Measurements from ENCODE around the gene ARHGEF2. TPM values are rescaled to one million over a fixed set of nuclear protein-coding genes. Genes with fewer than 3 reads are reported as not detected.

Gene ARHGEF2
- total RNA-seq, 2 experiments from 2014 or later = 165 to 174 TPM

- Mint-ChIP-seq H3K36me3 (peaks cover 30% of the 10 kb centered on the region), H3K9me3 (no peaks in the 10 kb centered on the region), H3K4me1 (ENCODE audit: low read depth) (peaks cover 4% of the 10 kb centered on the region), H3K27ac (peak overlapping the region; percentile 10), H3K27me3 (no peaks in the 10 kb centered on the region), H3K4me3 (no peak overlapping the region)
- no peak for DNase-seq
- ChIA-PET CTCF (interaction anchor here (0.6 to 1.3 kb wide), 6 partner anchors 31 to 167 kb away, joined by 3 to 5 read pairs (median 3); no protein-coding TSS in a partner anchor), POLR2A (interaction anchor here (0.7 kb wide), 1 partner anchor 9 kb away, joined by 3 read pairs; no protein-coding TSS in a partner anchor)
- intact Hi-C loops (cut with micrococcal nuclease) = no loop called here
Observed at GRCh38 chr1:155898888-155899287, 79.5 kb downstream of the ARHGEF2 start.

DNA sequence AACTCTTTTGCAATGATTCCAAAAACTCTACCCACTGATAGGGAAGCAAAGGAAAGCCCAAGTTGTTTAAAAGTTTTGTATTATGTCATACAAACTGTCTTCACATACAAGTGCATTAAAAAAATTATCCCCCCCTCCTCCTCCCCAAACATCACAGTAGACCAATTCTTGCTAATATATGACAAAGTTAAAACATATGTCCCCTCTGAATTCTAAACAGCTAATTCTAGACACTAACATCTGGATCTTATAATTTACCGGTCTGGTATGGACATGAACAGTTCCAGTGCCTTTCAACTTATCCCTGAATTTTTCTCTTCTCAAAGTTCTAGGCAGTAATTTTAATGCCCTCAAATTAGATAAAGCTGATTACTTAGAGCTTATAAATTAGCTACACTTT lies 80.6 kb downstream of the ARHGEF2 start:
- Mint-ChIP-seq H3K36me3 (peaks cover 29% of the 10 kb centered on the region), H3K27me3 (no peaks in the 10 kb centered on the region), H3K4me3 (no peak overlapping the region), H3K4me1 (ENCODE audit: low read depth) (peaks cover 15% of the 10 kb centered on the region), H3K9me3 (no peaks in the 10 kb centered on the region), H3K27ac (peak overlapping the region; percentile 2)
- ChIA-PET POLR2A (no interaction called here), CTCF (interaction anchor here (1.2 to 1.3 kb wide), 2 partner anchors 33 to 169 kb away, joined by 4 to 5 read pairs; no protein-coding TSS in a partner anchor)
- intact Hi-C loops (cut with micrococcal nuclease) = no loop called here
- DNase-seq = no peak

Small RNA genes lying within 50 kb of the gene (microRNA-seq; reads per million reads assigned to microRNA genes)
- not detected for gene MIR6738 (ENCODE audit: borderline microRNAs expressed, borderline number of aligned reads, borderline replicate concordance)

Other genes starting within 250 kb of the ARHGEF2 start
- 10 to 100 TPM; 48.0 to 51.2 TPM for gene GON4L, start 121.3 kb downstream of the ARHGEF2 start, total RNA-seq
- gene SYT11, start 119.0 kb downstream of the ARHGEF2 start, total RNA-seq = 10 to 100 TPM; 25.0 to 25.1 TPM
- gene RIT1, start 67.2 kb downstream of the ARHGEF2 start, total RNA-seq = 10 to 100 TPM; 19.1 to 21.1 TPM
- 10 to 100 TPM; 66.1 to 70.2 TPM for gene KHDC4, start 44.1 kb downstream of the ARHGEF2 start, total RNA-seq
- gene RXFP4, start 36.9 kb downstream of the ARHGEF2 start, total RNA-seq = not detected
- 100 to 1,000 TPM; 171 to 175 TPM for gene SSR2, start 42.4 kb upstream of the ARHGEF2 start, total RNA-seq
- 10 to 100 TPM; 32.7 to 32.9 TPM for gene UBQLN4, start 75.3 kb upstream of the ARHGEF2 start, total RNA-seq
- 10 to 100 TPM; 61.4 to 65.1 TPM for gene LAMTOR2, start 76.2 kb upstream of the ARHGEF2 start, total RNA-seq
- gene RAB25, start 82.6 kb upstream of the ARHGEF2 start, total RNA-seq = under 1 TPM; 0.52 to 0.56 TPM
- gene MEX3A, start 103.9 kb upstream of the ARHGEF2 start, total RNA-seq = under 1 TPM; 0.43 to 0.51 TPM
- 100 to 1,000 TPM; 210 to 211 TPM for gene LMNA, start 136.2 kb upstream of the ARHGEF2 start, total RNA-seq
- 10 to 100 TPM; 68.2 to 75.1 TPM for gene SEMA4A, start 175.0 kb upstream of the ARHGEF2 start, total RNA-seq
- gene SLC25A44, start 215.6 kb upstream of the ARHGEF2 start, total RNA-seq = 10 to 100 TPM; 61.3 to 62.2 TPM
- gene PMF1, start 234.5 kb upstream of the ARHGEF2 start, total RNA-seq = 100 to 1,000 TPM in 1 of 2 experiments, 10 to 100 TPM in 1; 99.5 to 105 TPM

All from activated CD4-positive, alpha-beta memory T cell treated with anti-CD3 and anti-CD28 coated beads for 36 hours (primary cell).